Prostate gland (tissue), 2 donors: ENCODE data around the gene GDF7. TPM values are rescaled to one million over a fixed set of nuclear protein-coding genes. Genes with fewer than 3 reads are reported as not detected.

Experiments
- DNase-seq: peaks from one replicate; pipeline ENCODE4 v3.0.0-alpha.2; 2019; ENCODE audit warnings: low spot score
- H3K27ac ChIP-seq, 2 donors: fragments of 200-600 bp; sonication (generic); 2 replicates each; pipeline ENCODE4 v1.5.1; 2017 to 2019
- H3K27me3 ChIP-seq: fragments of 200-600 bp; sonication (generic); replicated peaks from 2 replicates; pipeline ENCODE4 v1.5.1; 2019; ENCODE audit not compliant: insufficient read depth
- H3K36me3 ChIP-seq, 2 donors: fragments of 200-600 bp; sonication (generic); 1 replicate in 1 of 2; 2 replicates in 1 of 2; pipeline versions ENCODE4 v1.5.1 to v1.8.1; 2017 to 2019
- H3K4me1 ChIP-seq: fragments of 200-600 bp; sonication (generic); replicated peaks from 2 replicates; pipeline ENCODE4 v1.5.1; 2019
- H3K4me3 ChIP-seq, 2 donors: fragments of 200-600 bp; sonication (generic); 2 replicates each; pipeline ENCODE4 v1.5.1; 2017 to 2019
- H3K9me3 ChIP-seq: fragments of 200-600 bp; sonication (generic); 2 replicates; pipeline ENCODE4 v1.5.1; 2017
- POLR2A ChIP-seq: fragments of 450-650 bp; IDR thresholded peaks from one replicate; pipeline ENCODE4 v1.6.1; 2016; ENCODE audit warnings: antibody characterized with exemption, mild to moderate bottlenecking
- POLR2AphosphoS5 ChIP-seq: sonication (generic); formaldehyde crosslinking; IDR thresholded peaks from one replicate; pipeline ENCODE4 v1.6.1; 2017; ENCODE audit warnings: antibody characterized with exemption
- WGBS: methylation state at CpG from one replicate; pipeline ENCODE4 v1.1.5; 2018; 5-methylcytosine and 5-hydroxymethylcytosine counted together
- intact Hi-C: fragments of 100-400 bp; cut with DNase I; formaldehyde crosslinking; loops from one replicate; pipeline ENCODE4 v1.14.2; 2022
- total RNA-seq, 2 donors: library from RNA; depleted of rRNA; stranded (reverse); fragments of >200 nt; gene quantifications; one replicate each; pipeline ENCODE4 v1.1.0, GENCODE V29; 2016
- TF ChIP-seq, protein P1 (sequence below), 4 experiments: fragments of 200-600 bp in 2 of 4; fragments of 450-650 bp in 2 of 4; sonication (generic) in 2 of 4; IDR thresholded peaks; 1 replicate in 3 of 4; 2 replicates in 1 of 4; pipeline ENCODE4 v1.5.1; 2016 to 2019; ENCODE audit warnings: antibody characterized with exemption in 4 of 4, mild to moderate bottlenecking in 2 of 4, moderate library complexity in 2 of 4

GDF7 gene
- total RNA-seq, 2 donors from 2014 or later: 3.3 to 7.0 TPM

- Histone ChIP-seq H3K27me3 (no peaks in the 10 kb centered on the region), H3K4me1 (peaks cover 8% of the 10 kb centered on the region), H3K9me3 (no peaks in the 10 kb centered on the region), H3K36me3 (no peaks in the 10 kb centered on the region), H3K27ac (no peak overlapping the region), H3K4me3 (no peak overlapping the region)
- intact Hi-C loops: no loop called here
- no peak for DNase-seq
- TF ChIP-seq, protein P1, sequence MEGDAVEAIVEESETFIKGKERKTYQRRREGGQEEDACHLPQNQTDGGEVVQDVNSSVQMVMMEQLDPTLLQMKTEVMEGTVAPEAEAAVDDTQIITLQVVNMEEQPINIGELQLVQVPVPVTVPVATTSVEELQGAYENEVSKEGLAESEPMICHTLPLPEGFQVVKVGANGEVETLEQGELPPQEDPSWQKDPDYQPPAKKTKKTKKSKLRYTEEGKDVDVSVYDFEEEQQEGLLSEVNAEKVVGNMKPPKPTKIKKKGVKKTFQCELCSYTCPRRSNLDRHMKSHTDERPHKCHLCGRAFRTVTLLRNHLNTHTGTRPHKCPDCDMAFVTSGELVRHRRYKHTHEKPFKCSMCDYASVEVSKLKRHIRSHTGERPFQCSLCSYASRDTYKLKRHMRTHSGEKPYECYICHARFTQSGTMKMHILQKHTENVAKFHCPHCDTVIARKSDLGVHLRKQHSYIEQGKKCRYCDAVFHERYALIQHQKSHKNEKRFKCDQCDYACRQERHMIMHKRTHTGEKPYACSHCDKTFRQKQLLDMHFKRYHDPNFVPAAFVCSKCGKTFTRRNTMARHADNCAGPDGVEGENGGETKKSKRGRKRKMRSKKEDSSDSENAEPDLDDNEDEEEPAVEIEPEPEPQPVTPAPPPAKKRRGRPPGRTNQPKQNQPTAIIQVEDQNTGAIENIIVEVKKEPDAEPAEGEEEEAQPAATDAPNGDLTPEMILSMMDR (IDR thresholded peaks at IDR 0.05): no peak
- no peak for TF ChIP-seq POLR2A
- no peak for TF ChIP-seq POLR2AphosphoS5
- 96% methylated on average over 11 of the region's 11 CpGs for WGBS
These were observed 14.0 kb upstream of the GDF7 start for GRCh38 chr2:20652673-20653575.

DNA sequence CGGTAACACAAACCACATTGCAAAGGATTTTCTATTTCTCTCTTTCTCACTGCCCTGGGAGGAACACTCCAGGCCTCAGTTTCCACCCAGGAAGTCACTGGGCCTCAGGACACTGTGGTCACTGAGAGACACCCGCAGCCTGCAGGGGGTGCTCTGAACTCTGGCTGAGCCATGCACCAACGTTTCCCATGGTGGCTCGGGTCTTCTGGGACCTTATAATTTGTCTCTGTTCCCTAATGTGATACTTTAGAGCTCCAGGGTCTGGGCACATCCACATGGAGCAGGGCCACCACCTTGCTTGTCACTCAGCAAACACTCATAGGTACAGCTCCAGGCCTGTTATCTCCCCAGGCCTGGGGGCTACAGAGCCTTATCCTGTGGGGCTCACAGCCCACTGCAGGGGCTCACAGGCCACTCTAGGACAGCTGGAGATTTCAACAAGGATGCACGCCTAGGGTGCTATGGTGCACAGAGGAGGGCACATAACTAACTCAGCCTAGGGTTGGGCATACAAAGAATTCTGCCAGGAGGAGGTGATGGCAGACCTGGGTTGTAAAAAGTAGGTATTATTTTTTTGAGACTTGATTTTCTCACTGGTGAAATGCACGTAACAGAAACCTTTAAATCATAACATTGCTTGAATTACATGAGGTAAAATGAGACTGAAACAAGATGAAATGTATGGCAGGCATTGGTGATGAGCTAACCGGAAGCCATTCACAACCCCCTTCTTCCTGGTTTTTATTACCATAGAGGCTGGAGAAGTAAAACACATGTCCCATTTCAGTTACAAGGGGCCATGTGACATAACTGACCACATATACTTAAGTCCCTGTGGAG is 13.0 kb upstream of the GDF7 start:
- Histone ChIP-seq H3K36me3 (no peaks in the 10 kb centered on the region), H3K27ac (no peak overlapping the region), H3K9me3 (no peaks in the 10 kb centered on the region), H3K4me1 (peaks cover 9% of the 10 kb centered on the region), H3K4me3 (no peak overlapping the region), H3K27me3 (no peaks in the 10 kb centered on the region)
- WGBS: 86% methylated on average over 7 of the region's 7 CpGs
- TF ChIP-seq POLR2A (no peak), POLR2AphosphoS5 (no peak)
- TF ChIP-seq, protein P1 (IDR thresholded peaks at IDR 0.05): no peak
- no peak for DNase-seq
- intact Hi-C loops: no loop called here

GRCh38 chr2:20654535-20654813 is 12.5 kb upstream of the GDF7 start:
- no peaks in the 10 kb centered on the region for H3K9me3 ChIP-seq
- WGBS: 88% methylated on average over 2 of the region's 2 CpGs
- TF ChIP-seq POLR2A: no peak
- H3K4me1 ChIP-seq: peaks cover 12% of the 10 kb centered on the region
- H3K36me3 ChIP-seq: no peaks in the 10 kb centered on the region
- intact Hi-C loops: no loop called here
- no peak for DNase-seq
- H3K27ac ChIP-seq: no peak overlapping the region
- no peaks in the 10 kb centered on the region for H3K27me3 ChIP-seq
- no peak overlapping the region for H3K4me3 ChIP-seq

DNA sequence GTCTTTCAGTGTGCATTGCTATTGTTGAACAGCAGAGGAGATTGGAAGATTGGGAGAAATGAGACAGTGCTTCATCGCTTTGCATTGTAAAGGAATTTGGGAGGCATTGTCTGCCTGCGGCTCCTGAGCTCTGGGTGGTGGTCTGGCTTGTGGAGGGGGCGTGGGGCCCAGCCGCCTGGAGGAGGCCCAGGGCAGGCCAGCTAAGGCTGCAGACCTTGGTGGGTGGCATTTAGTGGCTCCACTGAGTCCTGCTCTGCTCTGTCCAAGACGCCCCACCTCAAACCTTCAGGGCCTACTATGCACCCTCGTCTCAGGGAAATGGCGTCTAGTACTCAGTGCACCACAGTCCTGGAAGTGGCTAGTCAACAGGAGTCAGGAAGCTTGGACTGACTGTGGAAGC is 10.4 kb upstream of the GDF7 start:
- no peak for DNase-seq

More for the DNA sequence above, 10.4 kb upstream of the GDF7 start:
- peaks cover 4% of the 10 kb centered on the region for H3K4me1 ChIP-seq
- TF ChIP-seq POLR2A (no peak), POLR2AphosphoS5 (no peak)
- TF ChIP-seq, protein P1 (IDR thresholded peaks at IDR 0.05): no peak
- WGBS: 87% methylated on average over 7 of the region's 7 CpGs
- H3K9me3 ChIP-seq: no peaks in the 10 kb centered on the region
- H3K36me3 ChIP-seq: no peaks in the 10 kb centered on the region
- intact Hi-C loops: no loop called here
- H3K4me3 ChIP-seq: no peak overlapping the region
- H3K27me3 ChIP-seq: no peaks in the 10 kb centered on the region
- no peak overlapping the region for H3K27ac ChIP-seq
